HL-60/S4 treated with retinoic acid at 250 ng/mL for 4 days and 3 days (cell line): ENCODE data around the gene CD300E.

ENCODE experiments used
- in situ Hi-C: fragments of 300-500 bp; cut with MboI; formaldehyde crosslinking; loops from 2 replicates; pipeline ENCODE4 v1.7.0; 2022; ENCODE audit warnings: low sequenced_read_pairs

CD300E gene

DNA sequence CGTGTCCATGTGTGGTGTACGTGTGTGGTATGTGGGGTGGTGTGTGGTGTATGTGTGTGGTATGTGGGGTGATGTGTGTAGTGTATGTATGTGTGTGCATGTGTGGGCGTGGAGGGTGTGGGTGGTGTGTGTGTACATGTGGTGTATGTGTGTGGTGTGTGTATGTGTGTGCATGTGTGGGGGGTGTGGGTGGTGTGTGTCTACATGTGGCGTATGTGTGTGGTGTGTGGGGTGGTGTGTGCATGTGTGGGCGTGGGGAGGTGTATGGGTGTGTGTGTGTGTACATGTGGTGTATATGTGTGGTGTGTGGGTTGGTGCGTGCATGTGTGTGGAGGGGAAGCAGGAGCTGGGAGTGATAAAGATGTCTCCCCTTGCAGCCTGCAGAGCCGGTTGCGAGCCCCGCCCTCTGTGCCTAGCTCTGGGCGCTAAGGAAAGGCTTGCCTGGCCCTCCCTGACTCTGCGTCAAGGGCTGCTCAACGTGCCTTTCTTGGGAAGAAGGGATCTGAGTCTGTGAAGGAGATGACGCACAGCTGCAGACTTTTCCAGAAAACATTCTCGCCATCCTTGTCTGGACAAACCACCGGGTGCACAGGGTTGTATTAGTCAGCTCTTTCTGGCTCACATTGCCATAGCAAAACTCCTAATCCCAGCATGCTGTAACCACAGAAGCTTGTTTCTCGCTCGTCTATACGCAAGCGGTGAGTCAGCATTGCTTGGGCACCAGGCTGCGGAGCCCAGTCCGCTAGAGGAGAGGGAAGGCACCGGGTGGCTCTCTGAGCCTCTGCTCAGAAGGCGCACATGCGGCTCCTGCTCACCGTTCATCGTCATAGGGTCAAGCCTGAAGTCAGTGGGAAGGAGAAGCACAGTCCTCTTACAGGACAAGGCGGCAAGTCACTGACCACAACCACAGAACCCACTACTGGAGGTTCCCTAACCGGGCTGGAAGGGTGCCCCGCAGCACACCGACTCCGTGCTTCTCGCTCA lies 54.2 kb downstream of the CD300E start:
- in situ Hi-C loops, result no loop called here

DNA sequence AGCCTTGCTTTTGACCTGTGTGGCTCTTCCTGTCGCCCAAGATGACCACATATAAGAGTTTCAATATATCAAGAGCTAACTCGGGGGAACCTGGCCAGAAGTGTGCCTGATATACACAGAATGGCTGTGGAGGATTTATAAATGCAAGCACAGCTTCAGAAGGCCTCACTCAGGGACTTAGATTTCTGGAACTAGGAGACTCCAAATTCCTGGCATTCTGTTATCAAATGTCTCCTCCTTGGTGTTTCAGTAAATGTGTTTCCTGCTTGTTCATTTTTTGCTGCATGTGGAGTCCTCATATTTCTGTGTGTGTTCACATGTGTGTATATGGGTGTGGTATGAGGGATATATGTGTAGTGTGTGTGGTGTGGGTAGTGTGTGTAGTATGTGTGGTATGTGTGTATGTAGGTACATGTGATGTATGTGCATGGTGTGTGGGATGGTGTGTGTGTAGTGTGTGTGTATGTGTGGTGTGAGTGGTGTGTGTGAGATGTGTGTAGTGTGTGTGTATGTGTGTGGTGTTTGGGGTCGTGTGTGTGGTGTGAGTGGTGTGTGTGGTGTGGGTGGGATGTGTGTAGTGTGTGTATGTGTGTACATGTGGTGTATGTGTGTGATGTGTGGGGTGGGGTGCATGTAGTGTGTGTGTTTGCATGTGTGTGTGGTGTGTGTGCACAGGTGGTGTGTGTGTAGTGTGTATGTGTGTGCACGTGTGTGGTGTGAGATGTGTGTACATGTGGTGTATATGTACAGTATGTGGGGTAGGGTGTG lies 55.2 kb downstream of the CD300E start:
- in situ Hi-C loops, result no loop called here

- in situ Hi-C loops, result no loop called here
These were observed 56.1 kb downstream of the CD300E start, which contains the start of gene CD300H for GRCh38 chr17:74567397-74567796. TSS of gene CD300H (minus strand) at chr17:74567509.

DNA sequence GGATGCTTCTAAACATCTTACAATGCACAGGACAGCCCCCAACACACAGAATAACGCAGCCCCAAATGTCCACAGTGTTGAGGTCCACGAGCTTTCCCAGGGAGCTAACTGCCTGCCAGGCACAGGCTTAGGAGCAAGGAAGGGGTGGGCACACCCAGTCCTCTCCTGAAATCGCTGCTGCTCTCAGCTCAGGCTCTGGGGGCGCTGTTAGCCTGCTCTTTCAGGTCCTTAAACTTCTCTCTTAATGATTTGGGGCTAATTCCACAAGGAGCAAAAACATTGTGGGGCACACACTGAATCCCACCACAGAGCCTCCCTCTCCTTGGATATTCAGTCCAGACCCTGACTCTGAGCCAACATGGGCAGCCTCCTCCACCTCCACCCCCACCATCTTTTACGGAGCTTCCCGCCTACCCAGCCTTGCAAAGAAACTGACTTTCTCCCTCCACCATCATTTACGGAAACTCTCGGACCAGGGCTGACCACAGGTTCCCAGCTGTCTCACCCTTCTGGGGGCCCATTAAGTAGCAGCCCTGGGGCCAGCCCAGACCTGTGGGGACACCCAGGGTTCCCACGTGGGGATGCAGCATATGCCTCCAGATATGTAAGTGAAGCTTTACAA lies 57.3 kb downstream of the CD300E start:
- in situ Hi-C loops, result no loop called here

DNA sequence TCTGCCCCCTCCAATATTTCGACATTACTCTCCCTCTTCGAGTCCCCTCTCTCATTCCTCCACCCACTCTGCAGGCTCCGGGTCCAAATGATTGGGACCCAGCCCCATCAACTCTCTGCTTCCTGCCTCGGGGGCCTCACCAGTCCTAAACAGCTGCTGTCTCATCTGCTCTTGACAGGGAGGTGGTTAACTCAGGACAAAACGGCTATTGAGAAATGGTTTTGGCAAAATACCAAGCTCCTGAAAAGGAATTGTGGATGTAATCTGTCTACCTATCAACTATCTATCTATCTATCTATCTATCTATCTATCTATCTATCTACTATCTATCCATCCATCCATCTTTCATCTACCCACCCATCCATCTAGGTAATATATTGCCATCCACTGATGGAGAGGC lies 58.4 kb downstream of the CD300E start:
- in situ Hi-C loops, result no loop called here

- in situ Hi-C loops, result no loop called here
These were observed 60.2 kb downstream of the CD300E start for GRCh38 chr17:74563358-74563757.

DNA sequence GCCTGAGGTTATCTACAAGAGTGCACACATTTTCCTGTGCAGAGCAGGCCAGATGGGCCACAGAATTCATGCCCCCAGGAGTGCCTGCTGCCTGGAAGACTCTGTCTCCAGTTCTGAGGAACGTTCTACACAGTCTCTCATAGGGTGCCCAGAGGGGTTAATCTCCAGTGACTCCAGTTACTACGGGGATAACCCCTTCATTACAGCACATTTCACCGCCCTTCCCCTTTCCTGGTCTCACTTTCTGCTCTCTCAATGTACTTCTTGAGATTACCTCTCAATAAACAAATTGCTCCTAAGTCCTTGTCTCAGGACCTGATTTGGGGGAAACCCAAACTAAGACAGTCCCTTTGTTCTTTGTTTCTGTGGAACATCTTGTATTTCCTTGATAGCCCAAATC lies 62.0 kb downstream of the CD300E start:
- in situ Hi-C loops, result no loop called here
